ENCODE results near the gene RALGPS1.

The RALGPS1 gene

DNA sequence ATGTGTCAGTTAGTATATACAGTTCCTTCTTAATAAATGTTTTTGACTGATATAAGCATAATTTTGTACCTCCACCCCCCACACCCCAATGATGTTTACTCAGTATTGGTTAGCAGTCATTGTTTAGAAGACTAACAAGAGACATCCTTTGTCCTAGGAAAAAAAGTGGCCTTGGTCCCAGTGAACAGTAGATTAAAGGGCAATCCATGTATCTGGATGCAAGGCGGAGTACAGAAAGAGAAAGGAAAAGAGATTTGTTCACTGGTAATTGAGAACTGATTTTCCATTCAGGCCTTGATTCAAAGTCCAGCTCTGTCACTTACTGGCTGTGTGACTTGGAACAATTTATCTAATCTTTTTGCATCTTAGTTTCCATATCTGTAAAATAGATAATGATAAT, 4.6 kb downstream of the RALGPS1 start:
- no peak for TF ChIP-seq CTCF (IDR thresholded peaks at IDR 0.05; ENCODE audit: low read depth, low read length, missing control alignments)
- DNase-seq (ENCODE audit: extremely low read depth, low read depth): no peak
- no peak overlapping the region for H3K4me3 ChIP-seq (replicated peaks; ENCODE audit: low read depth, low read length)

DNA sequence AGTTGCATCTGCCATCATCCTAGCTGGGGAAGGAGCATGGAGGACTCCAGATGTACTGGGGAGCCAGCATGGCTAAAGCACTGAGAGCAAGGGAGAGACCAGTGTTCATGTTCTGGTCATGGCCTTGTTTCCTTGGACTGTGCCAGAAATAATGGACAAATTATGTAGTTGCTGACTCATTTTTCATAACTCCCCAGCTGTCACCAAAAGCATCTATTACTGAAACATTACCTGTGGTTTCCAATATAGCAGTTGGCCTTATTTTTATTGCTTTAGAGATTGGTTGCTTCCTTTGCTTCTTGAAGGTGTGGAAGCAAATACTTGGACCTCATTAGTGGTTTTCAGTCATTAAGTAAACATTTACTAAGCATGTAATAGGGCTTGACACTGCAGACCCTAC, 11.3 kb downstream of the RALGPS1 start:
- no peak overlapping the region for H3K4me3 ChIP-seq (replicated peaks; ENCODE audit: low read depth, low read length)
- TF ChIP-seq CTCF (IDR thresholded peaks at IDR 0.05; ENCODE audit: low read depth, low read length, missing control alignments): no peak
- no peak for DNase-seq (ENCODE audit: extremely low read depth, low read depth)

GRCh38 chr9:126926364-126926763, 11.8 kb downstream of the RALGPS1 start:
- TF ChIP-seq CTCF (IDR thresholded peaks at IDR 0.05; ENCODE audit: low read depth, low read length, missing control alignments): no peak
- no peak overlapping the region for H3K4me3 ChIP-seq (replicated peaks; ENCODE audit: low read depth, low read length)
- no peak for DNase-seq (ENCODE audit: extremely low read depth, low read depth)

- no peak for TF ChIP-seq CTCF (IDR thresholded peaks at IDR 0.05; ENCODE audit: low read depth, low read length, missing control alignments)
- DNase-seq (ENCODE audit: extremely low read depth, low read depth): no peak
- H3K4me3 ChIP-seq (replicated peaks; ENCODE audit: low read depth, low read length): no peak overlapping the region
Observed at GRCh38 chr9:126927419-126927818, 12.8 kb downstream of the RALGPS1 start.

- H3K4me3 ChIP-seq (replicated peaks; ENCODE audit: low read depth, low read length): no peak overlapping the region
- DNase-seq (ENCODE audit: extremely low read depth, low read depth): no peak
- no peak for TF ChIP-seq CTCF (IDR thresholded peaks at IDR 0.05; ENCODE audit: low read depth, low read length, missing control alignments)
Observed at GRCh38 chr9:126932871-126933321, 18.3 kb downstream of the RALGPS1 start.

DNA sequence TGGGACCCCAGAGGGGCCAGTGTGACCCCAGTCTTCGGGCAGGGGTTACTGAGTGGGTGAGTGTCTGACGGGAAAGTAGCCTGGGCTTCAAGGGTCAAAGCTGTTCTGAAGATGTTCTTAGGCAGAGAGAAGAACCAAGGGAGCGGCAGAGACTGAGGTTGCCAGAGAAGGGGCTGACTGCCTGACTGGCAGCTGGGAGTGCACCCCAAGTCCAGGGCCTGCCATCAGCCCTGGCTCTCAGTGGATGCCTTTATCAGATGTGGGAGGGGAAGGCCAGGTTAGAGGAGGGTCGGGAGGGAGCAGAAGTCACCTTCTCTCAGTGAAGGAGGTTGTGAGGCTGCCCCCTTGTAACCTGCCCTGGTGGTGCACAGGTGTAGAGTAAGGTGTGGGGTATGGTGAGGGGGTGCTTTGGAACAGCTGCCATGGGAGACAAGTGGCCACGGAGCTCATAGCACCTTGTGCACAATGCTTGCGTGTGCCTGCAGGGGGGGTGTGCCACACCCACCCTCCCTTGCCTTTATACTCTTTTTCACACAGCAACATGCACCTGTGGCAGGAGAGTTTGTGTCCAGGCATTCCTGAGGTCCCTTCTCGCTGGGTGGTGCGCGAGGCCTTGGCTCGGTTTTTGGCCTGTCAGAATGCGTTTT, 18.9 kb downstream of the RALGPS1 start:
- no peak for TF ChIP-seq CTCF (IDR thresholded peaks at IDR 0.05; ENCODE audit: low read depth, low read length, missing control alignments)
- no peak overlapping the region for H3K4me3 ChIP-seq (replicated peaks; ENCODE audit: low read depth, low read length)
- no peak for DNase-seq (ENCODE audit: extremely low read depth, low read depth)

DNA sequence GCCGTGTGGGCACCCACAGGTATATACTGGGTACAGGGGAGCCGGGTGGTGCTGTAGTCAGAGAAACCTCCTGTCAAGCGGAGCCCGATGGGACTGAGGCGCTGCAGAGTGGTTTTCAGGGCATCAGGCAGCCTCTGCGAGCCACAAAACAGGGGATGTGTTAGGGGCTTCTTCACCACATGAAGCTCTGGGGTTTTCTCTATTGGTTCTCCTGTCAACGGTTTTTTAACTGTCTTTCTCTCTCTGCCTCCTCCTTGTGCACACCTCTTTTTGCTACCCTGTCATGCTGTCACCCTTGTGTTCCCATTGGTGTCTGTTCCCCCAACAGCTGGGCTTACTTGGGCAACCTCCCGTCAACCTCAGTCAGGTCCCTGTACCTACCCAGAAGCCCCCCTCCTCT, 19.9 kb downstream of the RALGPS1 start:
- H3K4me3 ChIP-seq (replicated peaks; ENCODE audit: low read depth, low read length): no peak overlapping the region
- TF ChIP-seq CTCF (IDR thresholded peaks at IDR 0.05; ENCODE audit: low read depth, low read length, missing control alignments): no peak
- no peak for DNase-seq (ENCODE audit: extremely low read depth, low read depth)
